Activated CD4-positive, alpha-beta memory T cell treated with anti-CD3 and anti-CD28 coated beads for 36 hours (primary cell): ENCODE results near the gene AP3B1. TPM values are rescaled to one million over a fixed set of nuclear protein-coding genes. Genes with fewer than 3 reads are reported as not detected.

Source experiments
- CTCF ChIA-PET: fragments of 350-600 bp; sonication (Branson Sonifier 250); formaldehyde crosslinking; loops from one replicate; lab custom pipeline; 2021; ENCODE audit warnings: antibody characterized with exemption, inconsistent platforms; lab: Charles Lee
- POLR2A ChIA-PET: fragments of 350-600 bp; sonication (Branson Sonifier 250); formaldehyde crosslinking; loops from one replicate; lab custom pipeline; 2021; ENCODE audit warnings: antibody characterized with exemption; lab: Charles Lee
- DNase-seq: peaks from one replicate; pipeline ENCODE4 v3.0.0-alpha.2; 2020
- H3K27ac Mint-ChIP-seq: one replicate; pipeline ENCODE4 v1.8.0; 2021; ENCODE audit warnings: mixed read lengths
- H3K27me3 Mint-ChIP-seq: one replicate; pipeline ENCODE4 v1.8.0; 2021; ENCODE audit warnings: mixed read lengths
- H3K36me3 Mint-ChIP-seq: one replicate; pipeline ENCODE4 v1.8.0; 2021; ENCODE audit warnings: mixed read lengths
- H3K4me1 Mint-ChIP-seq: one replicate; pipeline ENCODE4 v1.8.0; 2021; ENCODE audit warnings: low read depth, mixed read lengths
- H3K4me3 Mint-ChIP-seq: one replicate; pipeline ENCODE4 v1.8.0; 2021; ENCODE audit warnings: mild to moderate bottlenecking, mixed read lengths
- H3K9me3 Mint-ChIP-seq: one replicate; pipeline ENCODE4 v1.8.0; 2021; ENCODE audit warnings: mixed read lengths
- intact Hi-C: fragments of 100-400 bp; cut with micrococcal nuclease; formaldehyde crosslinking; loops from one replicate; pipeline ENCODE4 v1.15.1; 2023
- total RNA-seq, 2 experiments: library from RNA; stranded (reverse); gene quantifications; one replicate each; pipeline ENCODE4 v1.2.3, GENCODE V29; 2021

Gene AP3B1
- total RNA-seq, 2 experiments from 2014 or later = 36.5 to 40.2 TPM

DNA sequence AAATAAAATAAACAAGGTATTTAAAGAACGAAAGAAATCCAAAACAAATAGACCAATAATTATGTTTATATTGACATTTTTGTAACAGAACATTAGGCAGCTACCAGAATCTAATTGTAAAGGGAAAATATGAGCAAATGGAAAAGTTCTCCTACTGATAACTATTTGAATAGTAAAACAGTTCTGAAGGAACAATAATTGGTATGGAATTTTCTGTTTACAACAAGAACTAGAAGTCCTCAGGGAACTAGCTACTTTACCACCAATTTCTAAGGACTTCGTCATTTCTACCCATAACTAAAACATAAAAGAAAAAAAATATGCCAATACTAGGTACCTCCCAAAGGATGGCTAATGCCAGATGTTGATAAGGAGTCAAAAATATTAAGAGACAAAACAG, 58.5 kb downstream of the AP3B1 start:
- ChIA-PET CTCF (no interaction called here), POLR2A (no interaction called here)
- intact Hi-C loops = no loop called here
- Mint-ChIP-seq H3K4me1 (no peaks in the 10 kb centered on the region), H3K27me3 (no peaks in the 10 kb centered on the region), H3K27ac (no peak overlapping the region), H3K9me3 (no peaks in the 10 kb centered on the region), H3K4me3 (no peak overlapping the region), H3K36me3 (peaks cover 18% of the 10 kb centered on the region)
- DNase-seq = no peak

DNA sequence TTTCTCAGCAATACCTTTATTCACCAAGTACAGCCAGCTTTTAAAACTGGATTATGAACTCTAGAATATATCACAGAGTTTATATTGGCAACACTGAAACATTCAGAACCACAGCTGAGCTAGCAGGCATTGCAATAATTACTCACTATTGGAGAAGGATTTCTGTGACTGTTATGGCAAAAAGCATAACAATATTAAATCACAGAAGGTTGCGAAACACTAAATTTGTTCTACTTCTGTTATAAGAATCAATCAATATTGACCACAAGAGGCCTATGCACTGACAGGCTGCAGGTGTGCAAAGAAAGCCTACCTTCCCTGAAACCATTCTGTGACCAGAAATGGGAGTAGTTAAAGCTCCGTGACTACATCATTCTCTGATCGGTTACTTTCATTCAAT, 59.2 kb downstream of the AP3B1 start:
- ChIA-PET POLR2A (no interaction called here), CTCF (no interaction called here)
- DNase-seq = no peak
- no peaks in the 10 kb centered on the region for H3K9me3 Mint-ChIP-seq
- H3K27ac Mint-ChIP-seq = no peak overlapping the region
- H3K36me3 Mint-ChIP-seq = peaks cover 17% of the 10 kb centered on the region
- H3K27me3 Mint-ChIP-seq = no peaks in the 10 kb centered on the region
- intact Hi-C loops = no loop called here
- no peak overlapping the region for H3K4me3 Mint-ChIP-seq
- peaks cover 3% of the 10 kb centered on the region for H3K4me1 Mint-ChIP-seq

- no peaks in the 10 kb centered on the region for H3K9me3 Mint-ChIP-seq
- H3K36me3 Mint-ChIP-seq = peaks cover 12% of the 10 kb centered on the region
- peaks cover 3% of the 10 kb centered on the region for H3K4me1 Mint-ChIP-seq
- no peaks in the 10 kb centered on the region for H3K27me3 Mint-ChIP-seq
- H3K27ac Mint-ChIP-seq = no peak overlapping the region
- POLR2A ChIA-PET = no interaction called here
- CTCF ChIA-PET = no interaction called here
- intact Hi-C loops = no loop called here
- H3K4me3 Mint-ChIP-seq = no peak overlapping the region
- no peak for DNase-seq
Measured at GRCh38 chr5:78234804-78235203, 59.7 kb downstream of the AP3B1 start.

- H3K9me3 Mint-ChIP-seq = no peaks in the 10 kb centered on the region
- H3K27ac Mint-ChIP-seq = no peak overlapping the region
- CTCF ChIA-PET = no interaction called here
- H3K36me3 Mint-ChIP-seq = peaks cover 8% of the 10 kb centered on the region
- no peak for DNase-seq
- intact Hi-C loops = no loop called here
- no peak overlapping the region for H3K4me3 Mint-ChIP-seq
- H3K4me1 Mint-ChIP-seq = peaks cover 3% of the 10 kb centered on the region
- POLR2A ChIA-PET = no interaction called here
- no peaks in the 10 kb centered on the region for H3K27me3 Mint-ChIP-seq
Measured at GRCh38 chr5:78232163-78232562, 62.3 kb downstream of the AP3B1 start.

DNA sequence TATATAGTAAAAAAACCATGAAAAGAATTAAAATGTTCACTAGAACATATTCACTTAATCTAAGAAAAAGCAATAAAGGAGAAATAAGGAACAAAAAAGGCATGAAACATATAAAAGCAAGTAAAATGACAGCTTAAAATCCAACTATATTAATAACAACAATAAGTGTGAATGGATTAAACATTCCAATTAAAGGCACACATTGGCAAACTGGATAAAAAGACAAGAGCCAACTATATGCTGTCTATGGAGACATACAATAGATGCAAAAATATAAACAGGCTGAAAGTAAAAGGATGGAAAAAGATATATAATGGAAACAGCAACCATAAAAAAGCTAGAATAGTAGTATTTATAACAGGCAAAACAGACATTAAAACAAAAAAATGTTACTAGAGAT, 70.1 kb downstream of the AP3B1 start:
- POLR2A ChIA-PET = no interaction called here
- no peak for DNase-seq
- no peak overlapping the region for H3K27ac Mint-ChIP-seq
- H3K4me1 Mint-ChIP-seq = peaks cover 6% of the 10 kb centered on the region
- peaks cover 38% of the 10 kb centered on the region for H3K36me3 Mint-ChIP-seq
- no peak overlapping the region for H3K4me3 Mint-ChIP-seq
- H3K9me3 Mint-ChIP-seq = peaks cover 7% of the 10 kb centered on the region
- intact Hi-C loops = no loop called here
- CTCF ChIA-PET = no interaction called here
- no peaks in the 10 kb centered on the region for H3K27me3 Mint-ChIP-seq

DNA sequence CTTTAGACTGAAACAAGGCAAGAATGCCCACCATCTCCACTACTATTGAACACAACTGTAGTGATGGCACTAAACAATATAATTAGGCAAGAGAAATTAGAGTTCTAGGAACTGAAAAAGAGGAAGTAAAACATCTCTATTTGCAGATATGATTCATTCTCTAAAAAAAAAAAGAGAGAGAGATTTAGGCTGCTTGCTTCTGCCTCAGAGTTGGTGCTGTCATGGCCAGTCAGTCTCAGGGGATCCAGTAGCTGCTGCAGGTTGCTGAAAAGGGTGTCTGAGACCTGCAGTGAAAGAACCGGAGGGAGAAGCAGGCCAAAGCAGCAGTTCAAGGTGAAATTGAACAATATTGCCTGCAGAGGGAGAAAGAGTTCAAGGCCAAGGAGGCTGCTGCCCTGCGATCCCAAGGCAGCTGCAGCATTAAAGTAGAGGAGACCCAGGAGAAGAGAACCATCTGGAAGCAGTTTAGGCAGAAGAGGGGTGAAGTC, 72.5 kb downstream of the AP3B1 start:
- no peak overlapping the region for H3K27ac Mint-ChIP-seq
- DNase-seq = no peak
- H3K36me3 Mint-ChIP-seq = peaks cover 38% of the 10 kb centered on the region
- peaks cover 6% of the 10 kb centered on the region for H3K4me1 Mint-ChIP-seq
- peaks cover 7% of the 10 kb centered on the region for H3K9me3 Mint-ChIP-seq
- POLR2A ChIA-PET = no interaction called here
- intact Hi-C loops = no loop called here
- CTCF ChIA-PET = no interaction called here
- H3K4me3 Mint-ChIP-seq = no peak overlapping the region
- no peaks in the 10 kb centered on the region for H3K27me3 Mint-ChIP-seq

GRCh38 chr5:78221467-78221866, 73.0 kb downstream of the AP3B1 start:
- peaks cover 7% of the 10 kb centered on the region for H3K9me3 Mint-ChIP-seq
- H3K4me3 Mint-ChIP-seq = no peak overlapping the region
- H3K27ac Mint-ChIP-seq = no peak overlapping the region
- POLR2A ChIA-PET = no interaction called here
- H3K4me1 Mint-ChIP-seq = peaks cover 6% of the 10 kb centered on the region
- intact Hi-C loops = no loop called here
- no peak for DNase-seq
- CTCF ChIA-PET = no interaction called here
- peaks cover 38% of the 10 kb centered on the region for H3K36me3 Mint-ChIP-seq
- no peaks in the 10 kb centered on the region for H3K27me3 Mint-ChIP-seq

GRCh38 chr5:78215972-78216371, 78.5 kb downstream of the AP3B1 start:
- Mint-ChIP-seq H3K4me3 (no peak overlapping the region), H3K27ac (no peak overlapping the region), H3K27me3 (no peaks in the 10 kb centered on the region), H3K4me1 (peaks cover 2% of the 10 kb centered on the region), H3K36me3 (peaks cover 18% of the 10 kb centered on the region), H3K9me3 (no peaks in the 10 kb centered on the region)
- ChIA-PET CTCF (no interaction called here), POLR2A (no interaction called here)
- no peak for DNase-seq
- intact Hi-C loops = no loop called here

- Mint-ChIP-seq H3K4me3 (no peak overlapping the region), H3K27me3 (no peaks in the 10 kb centered on the region), H3K27ac (no peak overlapping the region), H3K9me3 (no peaks in the 10 kb centered on the region), H3K4me1 (peaks cover 2% of the 10 kb centered on the region), H3K36me3 (peaks cover 17% of the 10 kb centered on the region)
- no peak for DNase-seq
- intact Hi-C loops = no loop called here
- ChIA-PET CTCF (no interaction called here), POLR2A (no interaction called here)
Measured at GRCh38 chr5:78215565-78215964, 78.9 kb downstream of the AP3B1 start.

GRCh38 chr5:78213799-78214198, 80.7 kb downstream of the AP3B1 start:
- ChIA-PET CTCF (no interaction called here), POLR2A (no interaction called here)
- DNase-seq = no peak
- Mint-ChIP-seq H3K36me3 (peaks cover 16% of the 10 kb centered on the region), H3K27ac (no peak overlapping the region), H3K9me3 (no peaks in the 10 kb centered on the region), H3K27me3 (no peaks in the 10 kb centered on the region), H3K4me3 (no peak overlapping the region), H3K4me1 (no peaks in the 10 kb centered on the region)
- intact Hi-C loops = no loop called here

- no peaks in the 10 kb centered on the region for H3K27me3 Mint-ChIP-seq
- H3K9me3 Mint-ChIP-seq = no peaks in the 10 kb centered on the region
- ChIA-PET POLR2A (no interaction called here), CTCF (interaction anchor here (0.6 kb wide), 1 partner anchor 18 kb away, joined by 3 read pairs; no protein-coding TSS in a partner anchor)
- H3K27ac Mint-ChIP-seq = no peak overlapping the region
- H3K4me1 Mint-ChIP-seq = no peaks in the 10 kb centered on the region
- H3K4me3 Mint-ChIP-seq = no peak overlapping the region
- DNase-seq = no peak
- intact Hi-C loops = no loop called here
- peaks cover 26% of the 10 kb centered on the region for H3K36me3 Mint-ChIP-seq
Measured at GRCh38 chr5:78211052-78211451, 83.4 kb downstream of the AP3B1 start.

DNA sequence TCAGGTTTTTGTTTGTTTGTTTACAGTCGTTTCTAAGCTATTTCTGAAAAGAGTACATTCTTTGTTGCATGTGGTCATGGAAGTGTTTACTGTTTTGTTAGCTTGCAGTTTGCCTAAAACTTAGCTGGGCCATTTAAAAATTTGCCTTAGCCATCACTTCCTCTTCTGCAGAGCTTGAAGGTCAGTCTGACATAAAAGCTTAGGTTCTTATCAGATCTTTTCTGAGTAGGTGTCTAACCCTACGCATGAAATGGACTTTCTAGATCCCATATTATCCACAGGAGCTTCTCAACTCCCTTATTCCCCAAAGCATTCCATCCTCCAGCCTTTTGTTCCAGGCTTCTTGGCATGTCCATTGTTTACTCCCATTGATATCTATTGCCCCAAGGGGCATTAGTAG, 90.3 kb downstream of the AP3B1 start:
- Mint-ChIP-seq H3K4me1 (peaks cover 5% of the 10 kb centered on the region), H3K36me3 (peaks cover 50% of the 10 kb centered on the region), H3K27me3 (no peaks in the 10 kb centered on the region), H3K27ac (no peak overlapping the region), H3K9me3 (peaks cover 3% of the 10 kb centered on the region), H3K4me3 (no peak overlapping the region)
- intact Hi-C loops = no loop called here
- ChIA-PET POLR2A (no interaction called here), CTCF (no interaction called here)
- DNase-seq = no peak

GRCh38 chr5:78203815-78204214, 90.7 kb downstream of the AP3B1 start:
- H3K4me3 Mint-ChIP-seq = no peak overlapping the region
- intact Hi-C loops = no loop called here
- H3K27me3 Mint-ChIP-seq = no peaks in the 10 kb centered on the region
- peaks cover 3% of the 10 kb centered on the region for H3K9me3 Mint-ChIP-seq
- CTCF ChIA-PET = no interaction called here
- no peak overlapping the region for H3K27ac Mint-ChIP-seq
- no peak for DNase-seq
- POLR2A ChIA-PET = no interaction called here
- peaks cover 48% of the 10 kb centered on the region for H3K36me3 Mint-ChIP-seq
- peaks cover 5% of the 10 kb centered on the region for H3K4me1 Mint-ChIP-seq
